Measurements from ENCODE around the gene TMEFF2.

TMEFF2 gene

GRCh38 chr2:191957996-191958860 is 236.5 kb downstream of the TMEFF2 start:
- no peak for DNase-seq

GRCh38 chr2:191954451-191954850 is 240.3 kb downstream of the TMEFF2 start:
- peak; percentile 6 to 9 for DNase-seq

- no peak for DNase-seq
These were observed 242.0 kb downstream of the TMEFF2 start for GRCh38 chr2:191952515-191953270.

- DNase-seq: no peak
These were observed 242.9 kb downstream of the TMEFF2 start for GRCh38 chr2:191951832-191952231.

- peak; percentile 61 to 74 for DNase-seq
These were observed 243.4 kb downstream of the TMEFF2 start for GRCh38 chr2:191951376-191951775.

- DNase-seq: no peak
These were observed 244.4 kb downstream of the TMEFF2 start for GRCh38 chr2:191950132-191950874.

- DNase-seq: no peak
These were observed 247.5 kb downstream of the TMEFF2 start for GRCh38 chr2:191947235-191947634.

GRCh38 chr2:191946471-191947182 is 248.1 kb downstream of the TMEFF2 start:
- DNase-seq: peak; percentile 27 to 28

GRCh38 chr2:191945623-191946022 is 249.1 kb downstream of the TMEFF2 start:
- DNase-seq: no peak

GRCh38 chr2:191942739-191943103 is 252.0 kb downstream of the TMEFF2 start:
- DNase-seq: no peak

- DNase-seq: no peak
These were observed 252.5 kb downstream of the TMEFF2 start for GRCh38 chr2:191942090-191942738.

GRCh38 chr2:191941376-191941929 is 253.3 kb downstream of the TMEFF2 start:
- DNase-seq: no peak

- DNase-seq: no peak
These were observed 256.0 kb downstream of the TMEFF2 start for GRCh38 chr2:191938779-191939178.

- no peak for DNase-seq
These were observed 257.8 kb downstream of the TMEFF2 start for GRCh38 chr2:191936882-191937405.

GRCh38 chr2:191935247-191935646 is 259.5 kb downstream of the TMEFF2 start:
- DNase-seq: no peak

GRCh38 chr2:191933307-191934105 is 261.2 kb downstream of the TMEFF2 start:
- DNase-seq: no peak

GRCh38 chr2:191932286-191932685 is 262.4 kb downstream of the TMEFF2 start:
- DNase-seq: no peak

GRCh38 chr2:191931329-191931728 is 263.4 kb downstream of the TMEFF2 start:
- no peak for DNase-seq

GRCh38 chr2:191930205-191930604 is 264.5 kb downstream of the TMEFF2 start:
- DNase-seq: no peak

- DNase-seq: no peak
These were observed 265.4 kb downstream of the TMEFF2 start for GRCh38 chr2:191929288-191929687.

- DNase-seq: no peak
These were observed 266.7 kb downstream of the TMEFF2 start for GRCh38 chr2:191927991-191928390.
